SHP77 (cell line): ENCODE data around the gene FNDC10.

ENCODE experiments used
- DNase-seq, 2 experiments: peaks; one replicate each; lab custom pipeline; 2025; lab: John Stamatoyannopoulos, UW

Gene FNDC10

DNA sequence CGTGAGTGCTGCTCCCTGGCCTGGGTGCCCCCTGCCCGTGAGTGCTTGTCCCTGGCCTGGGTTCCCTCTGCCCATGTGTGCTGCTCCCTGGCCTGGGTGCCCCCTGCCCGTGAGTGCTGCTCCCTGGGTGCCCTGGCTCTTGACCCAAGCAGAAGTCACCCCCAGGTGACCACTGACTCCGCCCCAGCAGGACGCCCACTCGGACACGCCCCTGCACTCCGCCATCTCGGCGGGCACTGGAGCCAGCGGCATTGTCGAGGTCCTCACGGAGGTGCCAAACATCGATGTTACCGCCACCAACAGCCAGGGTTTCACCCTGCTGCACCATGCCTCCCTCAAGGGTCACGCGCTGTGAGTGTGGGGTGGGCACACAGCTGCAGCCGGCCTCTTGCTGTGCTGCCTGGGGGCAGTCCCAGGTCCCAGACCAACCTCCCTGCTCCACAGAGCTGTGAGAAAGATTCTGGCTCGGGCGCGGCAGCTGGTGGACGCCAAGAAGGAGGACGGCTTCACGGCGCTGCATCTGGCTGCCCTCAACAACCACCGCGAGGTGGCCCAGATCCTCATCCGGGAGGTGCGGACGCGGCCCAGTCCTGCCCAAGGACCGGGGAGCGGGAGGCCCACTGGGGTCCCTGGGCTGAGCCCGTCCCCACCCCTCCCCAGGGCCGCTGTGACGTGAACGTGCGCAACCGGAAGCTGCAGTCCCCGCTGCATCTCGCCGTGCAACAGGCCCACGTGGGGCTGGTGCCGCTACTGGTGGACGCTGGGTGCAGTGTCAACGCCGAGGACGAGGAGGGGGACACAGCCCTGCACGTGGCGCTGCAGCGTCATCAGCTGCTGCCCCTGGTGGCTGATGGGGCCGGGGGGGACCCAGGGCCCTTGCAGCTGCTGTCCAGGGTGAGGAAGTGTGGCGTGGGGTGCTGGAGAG is 28.2 kb upstream of the FNDC10 start:
- no peak for DNase-seq

GRCh38 chr1:1627261-1627828 is 27.4 kb upstream of the FNDC10 start:
- DNase-seq: no peak

DNA sequence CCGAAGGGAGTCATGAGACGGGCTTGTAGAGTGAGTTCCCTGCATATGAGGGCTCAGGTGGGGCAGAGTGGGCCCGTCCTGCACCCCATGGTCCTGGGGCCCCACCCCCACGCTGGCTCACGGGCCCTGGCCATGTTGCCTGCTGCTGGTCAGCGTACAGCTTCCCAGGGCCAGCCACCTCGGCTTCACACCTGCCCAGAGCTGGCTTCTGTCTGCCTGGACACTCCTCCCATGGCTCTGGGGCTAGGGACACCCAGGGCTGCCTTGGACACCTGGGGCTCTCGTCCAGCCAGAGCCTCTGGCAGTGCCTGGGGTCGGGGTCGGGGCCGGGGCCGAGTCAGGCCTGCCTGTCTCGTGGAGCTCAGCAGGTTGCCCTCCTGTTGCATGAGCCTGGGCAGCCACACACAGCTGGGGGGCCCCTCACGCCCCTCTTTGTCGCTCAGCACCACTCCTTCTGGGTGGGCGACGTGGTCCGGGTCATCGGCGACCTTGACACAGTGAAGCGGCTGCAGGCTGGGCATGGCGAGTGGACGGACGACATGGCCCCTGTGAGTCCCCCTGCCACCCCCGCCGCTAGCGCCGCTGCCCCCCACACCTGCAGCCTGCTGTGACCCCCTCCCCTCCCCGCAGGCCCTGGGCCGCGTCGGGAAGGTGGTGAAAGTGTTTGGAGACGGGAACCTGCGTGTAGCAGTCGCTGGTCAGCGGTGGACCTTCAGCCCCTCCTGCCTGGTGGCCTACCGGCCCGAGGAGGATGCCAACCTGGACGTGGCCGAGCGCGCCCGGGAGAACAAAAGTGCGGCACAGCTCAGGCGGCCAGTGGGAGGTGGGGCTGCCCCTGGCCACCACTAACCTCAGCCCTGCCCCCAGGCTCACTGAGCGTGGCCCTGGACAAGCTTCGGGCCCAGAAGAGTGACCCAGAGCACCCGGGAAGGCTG is 26.5 kb upstream of the FNDC10 start:
- no peak for DNase-seq

GRCh38 chr1:1625824-1626206 is 25.9 kb upstream of the FNDC10 start:
- DNase-seq: no peak

GRCh38 chr1:1625404-1625775 is 25.5 kb upstream of the FNDC10 start:
- DNase-seq: no peak

GRCh38 chr1:1624443-1625403 is 24.8 kb upstream of the FNDC10 start:
- DNase-seq: no peak

DNA sequence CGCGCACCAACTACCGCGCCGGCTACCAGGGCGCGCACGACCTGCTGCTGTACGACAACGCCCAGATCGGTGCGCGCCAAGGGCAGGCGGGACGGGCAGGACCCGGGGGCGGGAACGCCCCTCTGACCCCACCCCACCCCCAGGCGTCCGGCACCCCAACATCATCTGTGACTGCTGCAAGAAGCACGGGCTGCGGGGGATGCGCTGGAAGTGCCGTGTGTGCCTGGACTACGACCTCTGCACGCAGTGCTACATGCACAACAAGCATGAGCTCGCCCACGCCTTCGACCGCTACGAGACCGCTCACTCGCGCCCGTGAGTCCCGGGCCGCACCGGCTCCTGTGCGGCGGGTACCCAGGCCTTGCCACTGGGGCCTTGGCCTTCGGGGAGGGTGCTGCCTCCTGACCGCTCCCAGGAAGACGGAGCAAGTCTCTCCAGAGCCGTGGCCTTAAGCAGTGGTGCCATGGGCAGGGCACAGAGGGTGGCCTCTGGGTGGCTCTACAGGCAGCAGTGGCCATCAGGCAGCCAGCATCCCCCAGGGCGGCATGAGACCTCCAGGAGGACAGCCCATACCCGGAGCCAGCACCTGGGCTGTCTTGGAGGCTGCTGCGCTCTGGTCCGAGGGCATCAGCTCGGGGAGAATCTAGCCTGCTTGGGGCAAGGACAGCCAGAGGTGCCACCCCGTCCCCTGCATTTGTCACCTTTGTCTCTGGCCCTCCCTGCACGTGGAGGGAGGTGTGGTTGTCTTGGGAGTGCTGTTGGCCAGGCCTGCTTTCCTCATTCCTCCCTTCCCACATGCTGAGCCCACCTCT is 23.9 kb upstream of the FNDC10 start:
- DNase-seq: no peak

GRCh38 chr1:1623181-1623630 is 23.3 kb upstream of the FNDC10 start:
- DNase-seq: no peak

GRCh38 chr1:1622788-1623094 is 22.8 kb upstream of the FNDC10 start:
- DNase-seq: no peak

DNA sequence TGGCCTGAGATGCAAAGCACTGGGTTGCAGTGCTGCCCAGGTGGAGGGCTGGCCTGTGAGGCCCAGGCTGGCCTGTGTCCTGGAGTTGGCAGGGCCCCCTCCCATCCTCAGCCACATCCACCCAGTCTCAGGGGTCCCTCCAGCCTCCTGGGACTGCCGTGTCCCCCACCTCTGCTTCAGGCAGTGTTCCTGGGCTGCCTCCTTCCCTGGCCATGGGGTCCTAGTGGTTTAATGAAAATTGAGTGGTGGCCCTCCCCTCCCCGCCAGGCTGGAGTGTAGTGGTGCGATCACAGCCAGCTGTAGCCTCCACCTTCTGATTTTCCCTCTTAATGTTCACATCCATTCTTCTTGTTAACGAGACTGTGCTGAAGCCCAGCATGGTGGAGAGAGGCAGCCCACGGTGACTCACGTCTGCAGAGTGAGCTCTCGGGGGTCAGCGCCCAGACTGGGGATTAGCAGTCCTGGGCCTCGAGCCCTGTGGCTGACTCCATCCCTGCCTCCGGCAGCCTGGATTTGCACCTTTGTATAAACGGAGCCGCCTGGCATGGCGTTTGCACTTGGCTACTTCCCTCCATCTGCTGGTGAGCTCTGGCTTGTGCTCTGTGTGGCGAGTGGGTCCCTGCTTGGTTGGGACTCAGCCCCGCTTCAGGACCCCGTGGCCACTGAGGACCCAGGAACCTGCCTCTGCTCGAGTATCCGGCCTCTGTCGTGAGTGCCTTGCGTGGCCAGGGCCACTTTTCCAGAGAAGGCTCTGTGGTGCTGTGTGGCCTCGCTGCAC is 22.3 kb upstream of the FNDC10 start:
- no peak for DNase-seq

DNA sequence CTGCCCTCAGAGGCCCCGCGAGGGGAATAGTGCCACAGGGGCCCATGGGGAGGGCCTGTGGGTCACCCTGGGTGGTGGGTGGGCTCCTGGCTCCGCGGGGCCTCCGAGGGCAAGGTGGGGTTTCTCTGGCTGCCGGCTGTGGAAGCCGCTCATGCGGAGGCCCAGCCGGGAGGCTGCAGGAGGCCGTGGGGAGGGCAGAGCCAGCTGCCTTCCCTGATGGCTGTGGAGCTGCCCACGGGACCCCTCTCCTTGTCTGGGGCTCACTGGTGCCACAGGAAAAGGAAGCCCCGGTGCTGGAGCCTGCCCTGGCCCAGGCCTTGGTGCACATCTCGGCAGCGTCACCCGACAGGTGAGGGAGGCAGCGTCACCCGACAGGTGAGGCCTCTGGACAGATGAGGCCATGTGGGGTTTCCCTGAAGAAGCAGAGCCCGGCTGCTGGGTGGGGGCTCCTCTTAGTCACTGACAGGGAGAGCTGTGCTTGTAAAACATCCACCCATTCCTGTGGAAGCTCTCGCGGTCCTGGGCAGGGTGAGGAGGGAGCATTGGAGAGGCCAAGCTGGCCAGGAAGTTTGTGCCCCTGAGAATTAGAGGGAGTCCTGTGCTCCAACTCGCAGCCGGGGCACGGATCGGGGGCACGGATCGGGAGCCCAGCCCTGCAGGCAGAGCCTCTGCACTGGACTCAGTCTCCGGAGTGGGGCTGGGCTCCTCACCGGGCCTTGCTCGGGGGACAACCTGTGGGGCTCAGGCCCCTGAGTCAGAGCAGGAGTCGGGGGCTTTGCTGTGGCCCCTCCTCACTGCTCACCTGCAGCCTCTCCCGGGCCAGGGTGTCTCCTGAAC is 21.5 kb upstream of the FNDC10 start:
- DNase-seq: no peak

- DNase-seq: no peak
Observed at GRCh38 chr1:1620433-1621139, 20.7 kb upstream of the FNDC10 start.

- no peak for DNase-seq
Observed at GRCh38 chr1:1619917-1620361, 20.0 kb upstream of the FNDC10 start.

- no peak for DNase-seq
Observed at GRCh38 chr1:1618396-1619068, 18.6 kb upstream of the FNDC10 start.

- no peak for DNase-seq
Observed at GRCh38 chr1:1617925-1618324, 18.0 kb upstream of the FNDC10 start.

DNA sequence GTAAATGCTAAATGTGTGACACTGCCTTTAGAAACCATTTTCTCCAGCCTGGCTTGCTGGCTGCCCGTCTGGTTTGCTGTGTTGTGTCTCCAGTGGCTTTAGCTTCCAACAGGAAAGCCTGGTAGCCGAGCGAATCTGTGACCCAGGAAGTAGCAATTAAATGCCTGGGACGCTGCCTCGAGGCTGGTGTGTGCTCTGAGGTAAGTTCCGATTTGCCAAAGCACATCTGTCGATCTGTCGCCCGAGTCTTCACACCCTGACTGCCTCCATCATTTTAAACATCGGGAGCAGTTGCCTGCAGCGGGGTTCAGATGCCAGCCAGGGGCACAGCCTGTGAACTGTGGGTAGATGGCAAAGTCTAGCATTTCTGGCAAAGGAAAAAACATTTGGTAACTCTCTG is 17.6 kb upstream of the FNDC10 start:
- DNase-seq: no peak

GRCh38 chr1:1616838-1617237 is 16.9 kb upstream of the FNDC10 start:
- no peak for DNase-seq
